HG03558 (cell line): ENCODE results near the gene LEFTY1.

ENCODE experiments used
- ATAC-seq: cut with Tn5 transposase; IDR thresholded peaks from one replicate; pipeline ENCODE4 v1.9.1; 2021; ENCODE audit warnings: moderate number of reproducible peaks; ENCODE audit not compliant: unreplicated experiment; ENCODE audit errors: extremely low read depth

LEFTY1 gene

GRCh38 chr1:225876900-225877510 lies 11.9 kb downstream of the LEFTY1 start:
- no peak for ATAC-seq

DNA sequence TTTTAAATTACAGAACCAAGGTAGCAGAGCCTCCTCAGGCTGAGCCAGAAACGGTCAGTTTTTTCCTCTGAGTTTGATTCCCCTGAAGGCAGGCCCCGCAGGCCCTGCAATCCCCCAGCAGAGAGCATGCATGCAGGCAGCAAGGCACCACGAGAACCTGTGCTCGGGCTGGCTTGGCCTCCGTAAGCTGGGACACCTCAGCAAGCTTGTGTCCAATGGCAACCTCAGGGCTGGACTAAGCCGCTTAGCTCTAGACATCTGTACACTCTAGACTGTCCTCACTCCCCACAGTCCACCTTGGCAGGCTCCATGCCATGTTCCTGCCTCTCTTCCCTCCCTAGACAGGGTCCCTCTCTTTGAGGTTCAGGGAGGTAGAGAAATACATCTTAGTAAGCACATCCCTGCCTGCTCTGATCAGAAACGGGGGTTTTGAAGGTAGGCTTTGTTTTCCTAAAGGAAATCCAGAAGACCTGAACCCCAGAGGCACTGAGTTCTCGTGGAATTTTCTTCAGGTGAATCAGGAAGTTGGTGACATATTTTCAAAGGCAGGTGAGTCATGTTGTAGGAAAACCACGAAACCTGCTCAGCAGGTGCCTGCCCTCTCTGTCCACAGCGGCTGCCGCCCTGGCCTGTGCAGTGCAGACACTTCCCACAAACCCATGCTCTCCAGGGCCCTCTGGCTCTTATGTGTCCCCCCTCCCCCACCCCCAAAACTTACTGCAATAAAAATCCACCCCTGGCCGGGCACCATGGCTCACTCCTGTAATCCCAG lies 13.7 kb downstream of the LEFTY1 start:
- ATAC-seq: no peak

GRCh38 chr1:225874431-225874830 lies 14.5 kb downstream of the LEFTY1 start:
- ATAC-seq: no peak

DNA sequence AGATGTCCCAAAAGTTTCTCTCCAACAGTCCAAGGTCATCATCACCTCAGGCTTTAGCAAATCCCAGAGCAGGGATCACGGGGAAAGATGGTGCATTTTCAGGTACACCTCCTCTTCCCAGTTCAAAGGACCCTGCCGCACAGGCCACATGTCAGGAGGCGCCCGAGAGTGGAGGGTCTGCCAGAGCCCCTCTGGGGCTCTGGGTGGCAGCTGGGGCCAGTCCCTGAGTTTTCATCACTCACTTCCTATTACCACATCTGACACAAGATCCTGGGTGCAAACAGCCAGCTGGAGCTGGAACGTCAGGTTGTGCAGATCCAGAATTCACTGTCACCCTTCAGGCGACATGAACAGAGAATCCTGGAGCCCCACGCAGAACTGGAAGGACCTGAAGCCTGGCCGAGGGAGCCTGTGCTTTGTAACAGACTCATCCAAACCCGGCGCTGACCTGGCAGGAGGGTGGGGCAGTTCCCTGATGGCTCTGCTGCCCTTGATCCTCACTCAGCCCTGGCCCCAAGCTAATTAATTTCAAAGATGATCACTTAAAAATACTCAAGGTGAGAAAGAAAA lies 15.6 kb downstream of the LEFTY1 start:
- ATAC-seq: no peak

GRCh38 chr1:225872075-225872430 lies 16.9 kb downstream of the LEFTY1 start:
- no peak for ATAC-seq

DNA sequence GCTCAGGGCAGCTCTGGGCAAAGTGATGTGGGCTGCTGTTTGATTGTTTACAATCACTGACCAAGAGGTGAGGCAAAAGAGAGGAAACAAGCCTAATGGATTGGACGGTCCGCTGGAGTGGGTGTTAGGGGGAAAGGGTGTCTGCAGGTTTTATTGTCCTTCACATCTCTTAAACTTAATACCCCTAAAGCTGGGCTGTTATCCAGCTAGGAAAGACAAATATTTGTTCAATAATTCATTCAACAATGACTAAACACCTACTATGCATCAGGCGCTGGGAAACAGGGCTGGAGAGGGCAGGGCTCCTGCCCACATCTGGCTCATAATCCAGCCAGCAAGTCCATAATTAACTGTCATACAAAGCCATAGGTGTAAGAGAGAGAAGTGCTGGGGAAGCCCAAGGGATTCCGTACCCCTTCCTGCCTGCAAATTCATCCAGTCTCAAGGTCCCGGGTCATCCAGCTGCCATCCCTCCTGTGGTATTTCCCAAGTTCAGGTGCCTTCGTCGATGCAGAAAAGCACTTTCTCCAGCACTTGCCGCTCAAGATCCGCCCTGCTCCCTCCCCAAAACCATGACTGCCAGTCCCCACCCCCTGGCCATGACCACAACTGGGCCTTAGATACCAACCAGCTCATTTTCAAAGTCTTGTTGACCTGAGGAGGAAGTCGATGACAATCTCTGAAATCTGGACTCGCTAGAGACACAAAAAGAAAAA lies 17.4 kb downstream of the LEFTY1 start:
- no peak for ATAC-seq

DNA sequence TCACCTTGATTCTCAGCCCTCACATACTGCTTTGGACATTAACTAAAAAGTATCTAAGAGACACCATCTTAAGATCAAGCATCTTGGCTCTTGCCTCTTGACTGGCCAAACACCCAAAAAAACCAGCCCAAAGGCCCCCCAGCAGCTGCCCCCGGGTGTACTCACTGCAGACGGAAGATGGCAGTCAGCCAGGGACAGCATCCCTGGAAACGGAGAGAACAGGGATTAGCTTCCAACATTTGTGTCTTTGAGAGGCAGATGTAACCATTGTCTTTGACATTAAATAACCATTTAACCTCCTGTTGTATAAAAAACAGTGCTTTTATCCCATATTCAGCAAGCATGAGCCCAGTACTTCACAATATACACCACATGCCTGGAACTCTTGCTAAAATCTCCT lies 18.0 kb downstream of the LEFTY1 start:
- no peak for ATAC-seq

- ATAC-seq: no peak
Measured at GRCh38 chr1:225868631-225869330, 20.2 kb downstream of the LEFTY1 start.

- no peak for ATAC-seq
Measured at GRCh38 chr1:225866981-225867380, 22.0 kb downstream of the LEFTY1 start.

GRCh38 chr1:225866061-225866837 lies 22.7 kb downstream of the LEFTY1 start:
- no peak for ATAC-seq

- ATAC-seq: no peak
Measured at GRCh38 chr1:225865514-225865913, 23.4 kb downstream of the LEFTY1 start.

DNA sequence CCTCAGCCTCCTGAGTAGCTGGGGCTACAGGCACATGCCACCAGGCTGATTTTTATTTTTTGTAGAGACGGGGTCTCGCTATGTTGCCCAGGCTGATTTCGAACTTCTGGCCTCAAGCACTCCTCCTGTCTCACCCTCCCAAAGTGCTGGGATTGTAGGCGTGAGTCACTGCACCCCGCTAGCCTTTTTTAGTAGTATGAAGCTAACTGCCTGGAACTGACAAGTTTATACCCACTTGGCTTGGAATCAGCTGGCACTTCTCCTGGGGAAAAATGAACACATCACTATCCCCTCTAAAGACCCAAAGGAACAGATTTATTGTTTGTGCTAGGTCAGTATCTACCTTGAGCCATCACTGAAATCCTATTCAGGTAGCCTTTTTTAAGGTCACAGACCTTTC lies 25.8 kb downstream of the LEFTY1 start:
- ATAC-seq: no peak

DNA sequence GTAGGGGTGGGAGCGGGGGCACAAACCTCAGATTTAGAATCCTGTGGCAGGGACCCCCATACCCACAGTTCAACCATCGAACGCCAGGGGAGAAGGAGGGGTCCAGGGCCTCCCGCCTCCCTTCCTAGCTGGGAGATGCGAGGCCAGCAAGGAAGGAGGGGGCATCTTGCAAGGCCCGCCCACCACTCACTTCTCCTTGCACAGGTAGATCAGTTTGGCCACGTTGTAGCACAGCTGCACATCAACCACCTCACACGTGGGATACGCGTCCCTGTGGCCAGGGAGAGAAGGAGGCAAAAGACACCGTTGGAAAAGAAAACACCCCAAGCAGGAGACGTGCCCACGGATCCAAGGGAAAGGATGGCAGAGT lies 26.4 kb downstream of the LEFTY1 start:
- no peak for ATAC-seq

GRCh38 chr1:225861834-225862580 lies 26.9 kb downstream of the LEFTY1 start:
- no peak for ATAC-seq

DNA sequence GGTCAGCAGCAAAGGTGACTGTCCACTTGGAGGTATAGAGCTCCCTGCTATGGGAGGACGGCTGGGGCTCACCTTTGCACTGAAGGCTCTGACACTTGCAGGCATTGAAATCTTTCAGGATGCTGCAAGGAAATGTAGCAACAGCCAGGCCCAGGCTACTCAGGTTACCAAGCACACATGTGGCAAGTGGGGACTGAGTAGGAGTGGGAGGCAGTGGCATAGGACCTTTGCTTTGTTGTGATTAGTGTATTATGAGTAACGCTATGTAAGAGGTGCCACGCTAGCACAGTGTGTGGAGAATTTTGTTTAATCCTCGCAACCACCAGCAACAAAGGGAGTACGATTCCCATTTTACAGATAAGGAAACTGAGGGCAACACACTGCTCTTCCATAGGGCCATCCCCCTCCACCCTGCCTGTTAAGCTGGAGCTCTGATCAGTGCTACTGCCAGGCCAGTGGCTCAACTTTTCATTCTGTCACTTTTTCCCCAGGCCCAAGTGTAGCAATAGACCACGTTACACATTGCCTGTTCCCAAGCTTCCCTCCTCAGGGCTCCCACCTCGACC lies 28.0 kb downstream of the LEFTY1 start:
- ATAC-seq: no peak

- ATAC-seq: no peak
Measured at GRCh38 chr1:225860107-225860506, 28.8 kb downstream of the LEFTY1 start.

DNA sequence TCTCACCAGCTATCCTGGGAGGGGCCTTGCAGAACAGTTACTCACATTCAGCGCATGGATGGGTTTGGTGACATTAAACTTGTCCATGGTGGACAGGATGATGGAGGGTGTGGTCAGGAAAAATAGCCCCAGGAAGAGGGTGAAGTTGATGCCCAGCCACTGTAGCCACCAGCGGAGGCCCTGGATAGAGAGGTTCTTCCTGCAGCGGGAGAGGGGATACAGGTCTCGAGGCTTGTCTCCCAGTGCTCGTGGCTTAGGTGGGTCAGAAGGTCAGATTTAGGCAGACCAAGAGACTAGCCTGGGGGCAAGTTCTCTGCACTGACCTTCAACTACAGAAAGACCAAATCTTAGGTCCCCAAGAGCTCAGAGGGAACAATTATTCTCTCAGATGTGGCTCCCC lies 29.8 kb downstream of the LEFTY1 start:
- ATAC-seq: no peak

DNA sequence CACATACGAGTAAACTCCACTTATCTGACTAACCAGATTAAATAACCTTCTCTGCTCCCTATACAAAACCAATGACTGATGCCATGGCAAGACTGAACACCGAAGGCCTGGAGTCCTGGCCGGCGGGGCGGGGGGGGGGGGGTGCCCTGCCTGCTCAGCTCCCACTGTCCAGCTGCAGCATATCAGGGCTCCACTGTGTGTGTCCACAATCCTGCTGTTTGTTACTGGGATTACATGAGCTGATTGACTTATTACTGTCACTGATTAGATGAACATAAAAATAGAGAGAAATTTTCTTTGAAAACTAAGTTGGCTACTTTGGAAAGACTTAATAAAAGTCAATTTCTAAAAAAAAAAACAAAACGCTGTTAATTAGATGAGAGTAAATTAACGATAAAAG lies 31.7 kb downstream of the LEFTY1 start:
- no peak for ATAC-seq
